ENCODE results near the gene DACT2. TPM values are rescaled to one million over a fixed set of nuclear protein-coding genes. Genes with fewer than 3 reads are reported as not detected.

Gene DACT2
- total RNA-seq, 1 experiment from 2014 or later = not detected

DNA sequence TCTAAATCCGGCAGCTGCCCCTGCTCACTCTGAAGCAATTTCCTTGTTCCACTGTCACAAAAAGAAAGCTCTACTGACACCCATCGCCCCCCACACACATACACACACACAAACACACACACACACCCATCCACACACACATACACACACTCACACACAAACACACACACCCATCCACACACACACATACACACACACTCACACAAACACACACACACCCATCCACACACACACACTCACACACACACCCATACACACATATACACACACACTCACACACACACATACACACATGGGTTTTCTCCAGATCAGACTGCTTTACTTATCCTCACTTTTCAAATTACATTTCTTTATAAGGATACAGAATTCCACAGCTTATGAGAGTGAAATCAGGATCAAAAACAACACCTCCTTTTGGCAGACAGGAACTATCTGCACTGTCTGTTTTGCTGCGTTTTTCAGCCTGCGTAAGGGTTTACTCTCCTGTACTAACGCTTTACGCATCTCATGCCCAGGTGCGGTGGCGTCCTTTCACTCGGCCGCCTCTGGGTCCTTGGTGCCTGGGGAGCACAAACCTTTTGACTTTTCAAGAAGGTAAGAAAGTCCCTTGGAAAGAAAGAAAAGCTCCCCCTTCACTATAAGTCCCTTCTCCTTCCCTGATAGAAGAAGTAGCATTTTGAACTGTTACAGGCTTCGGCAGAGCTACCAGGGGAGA lies 8.0 kb downstream of the DACT2 start:
- Mint-ChIP-seq H3K4me1 (ENCODE audit: insufficient read depth, unreplicated experiment) (no peaks in the 10 kb centered on the region), H3K4me3 (ENCODE audit: unreplicated experiment) (no peak overlapping the region), H3K36me3 (ENCODE audit: insufficient read depth, unreplicated experiment) (no peaks in the 10 kb centered on the region), H3K27ac (ENCODE audit: low read depth, unreplicated experiment) (no peak overlapping the region), H3K27me3 (ENCODE audit: insufficient read depth, unreplicated experiment) (peaks cover 25% of the 10 kb centered on the region), H3K9me3 (ENCODE audit: unreplicated experiment) (no peaks in the 10 kb centered on the region)
- DNase-seq (ENCODE audit: unreplicated experiment) = no peak
- ChIA-PET POLR2A (interaction anchor here (0.6 kb wide), 1 partner anchor 46 kb away, joined by 4 read pairs; no protein-coding TSS in a partner anchor), CTCF (interaction anchor here (0.8 kb wide), 1 partner anchor 21 kb away, joined by 4 read pairs; no protein-coding TSS in a partner anchor)
- intact Hi-C loops (cut with micrococcal nuclease) = no loop called here
- no TSS peak for BruUV-seq (replicated peaks)
- TF ChIP-seq, protein P1, sequence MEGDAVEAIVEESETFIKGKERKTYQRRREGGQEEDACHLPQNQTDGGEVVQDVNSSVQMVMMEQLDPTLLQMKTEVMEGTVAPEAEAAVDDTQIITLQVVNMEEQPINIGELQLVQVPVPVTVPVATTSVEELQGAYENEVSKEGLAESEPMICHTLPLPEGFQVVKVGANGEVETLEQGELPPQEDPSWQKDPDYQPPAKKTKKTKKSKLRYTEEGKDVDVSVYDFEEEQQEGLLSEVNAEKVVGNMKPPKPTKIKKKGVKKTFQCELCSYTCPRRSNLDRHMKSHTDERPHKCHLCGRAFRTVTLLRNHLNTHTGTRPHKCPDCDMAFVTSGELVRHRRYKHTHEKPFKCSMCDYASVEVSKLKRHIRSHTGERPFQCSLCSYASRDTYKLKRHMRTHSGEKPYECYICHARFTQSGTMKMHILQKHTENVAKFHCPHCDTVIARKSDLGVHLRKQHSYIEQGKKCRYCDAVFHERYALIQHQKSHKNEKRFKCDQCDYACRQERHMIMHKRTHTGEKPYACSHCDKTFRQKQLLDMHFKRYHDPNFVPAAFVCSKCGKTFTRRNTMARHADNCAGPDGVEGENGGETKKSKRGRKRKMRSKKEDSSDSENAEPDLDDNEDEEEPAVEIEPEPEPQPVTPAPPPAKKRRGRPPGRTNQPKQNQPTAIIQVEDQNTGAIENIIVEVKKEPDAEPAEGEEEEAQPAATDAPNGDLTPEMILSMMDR (IDR thresholded peaks at IDR 0.05; ENCODE audit: unreplicated experiment) = no peak

DNA sequence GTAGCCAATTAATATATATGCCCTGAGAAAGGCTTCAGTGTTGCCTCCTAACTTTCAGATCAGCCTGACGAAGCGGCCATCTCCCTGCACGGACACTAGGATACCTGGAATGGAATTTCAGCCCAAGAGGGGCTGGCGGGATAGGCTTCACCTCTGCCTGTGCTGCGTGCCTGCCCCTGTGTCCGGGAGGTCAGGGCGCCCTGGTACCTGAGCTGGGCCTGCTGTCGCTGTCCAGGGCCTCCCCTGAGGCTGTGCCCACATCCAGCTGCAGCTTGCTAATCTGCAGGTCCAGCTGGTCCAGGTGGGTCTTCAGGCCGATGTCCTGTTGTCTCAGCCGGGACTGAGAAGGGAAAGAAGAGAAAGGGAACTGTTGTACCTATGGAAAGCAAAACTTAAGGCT lies 8.6 kb downstream of the DACT2 start:
- no peak for DNase-seq (ENCODE audit: unreplicated experiment)
- BruUV-seq (replicated peaks) = no TSS peak
- H3K4me1 Mint-ChIP-seq (ENCODE audit: insufficient read depth, unreplicated experiment) = no peaks in the 10 kb centered on the region
- no peaks in the 10 kb centered on the region for H3K9me3 Mint-ChIP-seq (ENCODE audit: unreplicated experiment)
- H3K27ac Mint-ChIP-seq (ENCODE audit: low read depth, unreplicated experiment) = no peak overlapping the region
- no peaks in the 10 kb centered on the region for H3K36me3 Mint-ChIP-seq (ENCODE audit: insufficient read depth, unreplicated experiment)
- CTCF ChIA-PET = no interaction called here
- POLR2A ChIA-PET = interaction anchor here (0.6 kb wide), 1 partner anchor 45 kb away, joined by 4 read pairs; no protein-coding TSS in a partner anchor
- H3K27me3 Mint-ChIP-seq (ENCODE audit: insufficient read depth, unreplicated experiment) = peaks cover 29% of the 10 kb centered on the region
- intact Hi-C loops (cut with micrococcal nuclease) = no loop called here
- TF ChIP-seq, protein P1 (IDR thresholded peaks at IDR 0.05; ENCODE audit: unreplicated experiment) = no peak
- no peak overlapping the region for H3K4me3 Mint-ChIP-seq (ENCODE audit: unreplicated experiment)

DNA sequence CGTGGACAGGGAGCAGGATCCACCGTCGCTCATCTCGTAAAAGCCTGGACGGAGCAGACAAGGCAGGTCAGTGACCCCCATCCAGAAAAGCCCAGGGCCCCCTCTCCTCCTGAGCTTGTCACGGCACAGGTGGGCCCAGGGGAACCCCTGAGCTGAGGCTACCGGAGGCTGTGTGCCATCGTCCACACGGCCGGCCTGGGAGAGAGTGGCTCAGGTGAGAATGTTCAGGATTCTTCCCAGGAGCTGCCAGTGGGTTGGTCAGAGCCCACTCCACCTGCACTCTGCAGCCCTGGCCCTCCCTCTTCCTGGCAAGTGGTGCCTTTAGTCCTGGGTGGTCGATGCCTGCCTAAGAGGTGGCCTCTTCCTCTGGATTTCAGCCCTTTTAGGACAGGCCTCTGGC lies 9.2 kb downstream of the DACT2 start:
- Mint-ChIP-seq H3K4me1 (ENCODE audit: insufficient read depth, unreplicated experiment) (no peaks in the 10 kb centered on the region), H3K27ac (ENCODE audit: low read depth, unreplicated experiment) (no peak overlapping the region), H3K4me3 (ENCODE audit: unreplicated experiment) (no peak overlapping the region), H3K9me3 (ENCODE audit: unreplicated experiment) (no peaks in the 10 kb centered on the region), H3K27me3 (ENCODE audit: insufficient read depth, unreplicated experiment) (peaks cover 29% of the 10 kb centered on the region), H3K36me3 (ENCODE audit: insufficient read depth, unreplicated experiment) (no peaks in the 10 kb centered on the region)
- TF ChIP-seq, protein P1 (IDR thresholded peaks at IDR 0.05; ENCODE audit: unreplicated experiment) = no peak
- POLR2A ChIA-PET = no interaction called here
- no TSS peak for BruUV-seq (replicated peaks)
- intact Hi-C loops (cut with micrococcal nuclease) = no loop called here
- CTCF ChIA-PET = no interaction called here
- no peak for DNase-seq (ENCODE audit: unreplicated experiment)

DNA sequence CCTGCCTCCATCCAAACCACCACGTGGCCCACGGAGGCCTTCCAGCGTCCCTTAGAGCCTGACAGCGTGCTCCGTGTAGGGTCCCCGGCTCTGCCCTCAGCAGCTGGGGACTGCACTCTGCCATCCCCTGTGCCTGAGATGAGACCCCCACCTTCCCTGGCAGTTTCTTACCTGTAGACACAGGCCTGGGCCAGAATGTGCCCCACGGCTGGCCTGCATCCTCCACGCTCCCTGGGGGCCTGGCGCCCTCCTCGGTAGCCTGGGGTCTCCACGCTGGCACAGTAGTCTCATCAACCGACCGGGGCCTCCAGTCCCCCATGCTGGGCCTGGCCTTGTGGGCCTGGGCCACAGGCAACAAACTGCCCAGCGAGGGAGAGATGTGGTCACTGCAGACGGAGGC lies 9.6 kb downstream of the DACT2 start:
- ChIA-PET POLR2A (no interaction called here), CTCF (interaction anchor here (0.7 kb wide), 1 partner anchor 12 kb away, joined by 3 read pairs; no protein-coding TSS in a partner anchor)
- no peaks in the 10 kb centered on the region for H3K36me3 Mint-ChIP-seq (ENCODE audit: insufficient read depth, unreplicated experiment)
- no peak overlapping the region for H3K4me3 Mint-ChIP-seq (ENCODE audit: unreplicated experiment)
- no peaks in the 10 kb centered on the region for H3K4me1 Mint-ChIP-seq (ENCODE audit: insufficient read depth, unreplicated experiment)
- TF ChIP-seq, protein P1 (IDR thresholded peaks at IDR 0.05; ENCODE audit: unreplicated experiment) = no peak
- intact Hi-C loops (cut with micrococcal nuclease) = no loop called here
- no peak for DNase-seq (ENCODE audit: unreplicated experiment)
- H3K27me3 Mint-ChIP-seq (ENCODE audit: insufficient read depth, unreplicated experiment) = peaks cover 29% of the 10 kb centered on the region
- no peak overlapping the region for H3K27ac Mint-ChIP-seq (ENCODE audit: low read depth, unreplicated experiment)
- H3K9me3 Mint-ChIP-seq (ENCODE audit: unreplicated experiment) = no peaks in the 10 kb centered on the region
- BruUV-seq (replicated peaks) = no TSS peak

All from MCF 10A (cell line).